T-helper 2 cell (primary cell): ENCODE measurements around the gene INAFM2.

Experiments
- DNase-seq, 5 experiments: peaks; one replicate each; pipeline versions ENCODE4 v3.0.0 to v3.0.0-alpha.2; 2012 to 2022

Gene INAFM2

DNA sequence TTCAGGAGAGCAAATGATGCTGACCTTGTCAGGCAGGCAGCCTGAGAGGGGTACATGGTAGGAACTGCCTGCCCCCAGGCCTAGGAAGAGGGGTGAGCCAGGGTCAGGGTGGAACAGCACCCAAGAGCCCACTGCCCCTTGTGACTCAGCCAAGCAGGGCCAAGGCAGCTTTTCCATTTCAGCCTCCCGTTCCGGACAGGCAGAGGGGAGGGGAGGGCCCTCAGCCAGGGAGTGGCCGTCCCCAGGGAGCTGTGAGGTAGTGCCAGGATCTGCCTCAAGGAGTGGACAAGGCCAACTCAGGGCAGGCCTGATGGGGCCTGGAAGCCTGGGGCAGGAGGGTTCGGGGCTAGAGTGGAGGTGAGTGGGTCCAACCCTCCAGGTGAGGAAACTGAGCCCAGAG, 35.5 kb upstream of the INAFM2 start:
- no peak for DNase-seq

DNA sequence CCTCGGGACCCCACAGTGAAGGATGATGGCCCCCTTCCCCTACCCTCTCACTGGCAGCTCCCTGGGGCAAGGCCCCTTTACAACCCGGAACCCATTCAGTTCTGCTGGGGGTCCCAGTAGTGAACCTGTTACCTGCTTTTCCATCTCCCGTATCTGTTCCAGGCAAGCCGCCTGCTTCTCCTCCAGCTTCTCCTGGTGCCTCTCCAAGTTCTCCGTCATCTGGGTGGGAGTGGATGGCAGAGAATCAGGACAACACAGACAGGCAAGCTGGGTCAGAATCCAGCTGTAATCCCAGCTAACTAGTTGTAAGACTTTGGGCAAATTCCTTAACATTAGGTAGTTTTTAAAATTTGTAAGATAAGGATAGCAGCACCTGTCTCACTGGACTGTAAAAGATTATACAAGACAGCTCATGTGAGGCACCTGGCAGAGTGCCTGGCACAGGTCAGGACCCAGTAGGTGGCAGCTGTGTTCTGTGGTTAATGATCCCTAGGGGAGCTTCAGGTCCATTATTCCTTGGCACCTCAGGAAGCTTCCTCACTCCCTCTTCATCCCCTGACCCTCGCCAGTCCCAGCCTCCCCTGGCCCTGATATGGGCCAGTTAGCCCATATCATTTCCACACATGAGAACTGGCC, 34.2 kb upstream of the INAFM2 start:
- no peak for DNase-seq

- DNase-seq: no peak
Observed at GRCh38 chr15:40290545-40290917, 33.0 kb upstream of the INAFM2 start.

- no peak for DNase-seq
Observed at GRCh38 chr15:40290918-40291574, 32.4 kb upstream of the INAFM2 start.

DNA sequence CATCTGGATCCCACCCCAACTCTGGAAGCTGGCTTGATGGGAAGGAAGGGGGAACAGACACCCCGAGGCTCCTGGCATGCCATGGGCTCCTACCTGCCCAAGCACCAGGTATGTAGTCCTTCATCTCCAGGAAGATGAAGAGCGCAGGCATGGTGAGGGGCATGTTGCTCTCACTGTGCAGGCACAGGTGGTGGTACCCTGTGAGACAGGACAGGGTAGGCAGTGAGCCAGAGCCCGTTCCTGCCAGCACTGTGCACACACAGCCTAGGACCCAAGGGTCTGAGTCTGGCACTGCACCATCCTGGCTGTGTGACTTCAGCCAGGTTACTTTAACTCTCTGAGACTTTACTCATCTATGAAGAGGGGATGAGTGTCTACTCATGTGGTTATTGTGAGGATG, 31.2 kb upstream of the INAFM2 start:
- no peak for DNase-seq

GRCh38 chr15:40293006-40293405, 30.5 kb upstream of the INAFM2 start:
- no peak for DNase-seq

GRCh38 chr15:40293905-40294895, 29.3 kb upstream of the INAFM2 start:
- no peak for DNase-seq

DNA sequence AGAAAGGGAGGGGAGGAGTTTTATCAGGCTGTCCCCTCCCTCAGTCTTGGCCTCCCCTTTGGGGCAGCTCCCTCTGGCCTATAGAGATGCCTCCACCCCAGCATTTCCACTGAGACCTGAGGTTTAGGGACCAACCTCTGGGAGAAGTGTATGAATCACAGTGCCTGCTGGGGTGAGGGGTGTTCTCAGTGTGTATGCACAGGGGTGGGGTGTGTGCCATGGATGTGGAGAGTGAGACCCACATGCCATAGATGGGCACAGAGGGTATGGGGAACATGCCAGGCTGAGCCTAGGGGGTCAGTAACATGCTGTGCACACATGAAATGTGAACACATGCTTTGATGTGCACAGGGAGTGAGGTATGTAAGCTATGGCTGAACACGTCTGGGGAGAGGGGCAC, 28.2 kb upstream of the INAFM2 start:
- no peak for DNase-seq

GRCh38 chr15:40295877-40296560, 27.5 kb upstream of the INAFM2 start:
- DNase-seq: no peak

DNA sequence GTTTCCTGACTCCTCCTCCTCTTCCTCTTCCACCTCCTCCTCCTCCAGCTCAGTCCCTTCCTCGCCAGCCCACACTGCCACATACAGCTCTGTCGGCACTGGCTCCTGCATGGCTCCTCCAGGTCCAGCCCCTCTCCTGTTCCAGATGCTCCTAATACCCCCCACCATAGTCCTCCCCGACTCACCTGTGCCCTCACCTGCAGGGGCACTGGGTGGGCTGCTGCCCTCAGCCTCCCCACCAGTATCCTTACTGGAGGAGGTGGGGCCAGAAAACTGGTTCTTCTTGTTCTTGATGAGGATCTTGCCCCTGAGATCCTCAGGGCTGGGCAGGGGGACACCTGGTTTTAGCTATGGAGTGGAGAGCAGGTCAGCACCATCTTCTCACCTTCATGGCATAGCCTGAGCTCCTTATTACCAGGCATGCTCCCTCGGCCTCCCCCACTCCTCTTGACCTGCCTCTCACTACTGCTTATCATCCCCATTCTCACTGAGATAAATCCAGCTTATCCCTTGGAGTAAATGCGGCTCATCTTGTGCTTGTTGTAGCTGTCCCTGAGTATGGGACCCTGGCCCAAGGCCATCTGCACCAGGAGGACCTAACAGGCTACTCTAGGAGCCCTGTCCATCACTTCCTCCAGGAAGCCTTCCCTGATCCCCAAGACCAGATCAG, 26.8 kb upstream of the INAFM2 start:
- no peak for DNase-seq

- DNase-seq: no peak
Observed at GRCh38 chr15:40297356-40297755, 26.1 kb upstream of the INAFM2 start.

DNA sequence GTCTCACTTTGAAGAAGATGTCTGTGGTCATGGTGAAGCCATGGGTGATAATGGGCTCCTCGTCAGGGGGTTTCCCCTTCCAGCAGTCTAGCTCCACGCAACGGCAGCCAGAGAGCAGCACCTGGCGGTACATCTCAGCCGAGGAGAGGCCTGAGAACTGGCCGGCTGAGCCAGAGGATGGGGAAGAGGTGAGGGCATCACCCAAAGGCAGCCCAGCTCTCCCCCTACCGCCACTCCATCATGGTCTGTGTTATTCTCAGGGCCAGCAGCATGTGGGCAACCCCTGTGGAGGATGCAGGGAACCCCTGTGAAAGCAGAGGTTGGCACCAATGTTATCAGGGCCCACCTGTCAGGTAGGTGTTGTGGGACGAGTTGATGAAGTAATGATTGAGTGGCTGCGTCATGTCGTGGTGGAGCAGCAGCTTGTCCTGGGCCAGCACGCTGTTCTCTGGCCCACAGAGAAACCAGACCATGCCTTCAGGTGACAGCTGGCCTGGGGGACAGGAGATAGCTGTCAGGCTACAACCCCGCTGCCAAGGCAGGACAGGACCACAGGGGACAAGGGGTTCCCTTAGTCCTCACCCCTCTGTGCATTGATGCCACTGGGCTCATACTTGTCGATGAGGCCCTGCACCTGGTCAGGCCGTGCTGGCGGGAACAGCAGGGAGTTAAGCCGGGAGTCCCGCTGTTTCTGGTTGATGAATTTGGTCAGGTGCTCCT, 25.1 kb upstream of the INAFM2 start:
- DNase-seq: no peak

- DNase-seq: no peak
Observed at GRCh38 chr15:40300367-40300766, 23.1 kb upstream of the INAFM2 start.

- DNase-seq: no peak
Observed at GRCh38 chr15:40300771-40301170, 22.7 kb upstream of the INAFM2 start.

DNA sequence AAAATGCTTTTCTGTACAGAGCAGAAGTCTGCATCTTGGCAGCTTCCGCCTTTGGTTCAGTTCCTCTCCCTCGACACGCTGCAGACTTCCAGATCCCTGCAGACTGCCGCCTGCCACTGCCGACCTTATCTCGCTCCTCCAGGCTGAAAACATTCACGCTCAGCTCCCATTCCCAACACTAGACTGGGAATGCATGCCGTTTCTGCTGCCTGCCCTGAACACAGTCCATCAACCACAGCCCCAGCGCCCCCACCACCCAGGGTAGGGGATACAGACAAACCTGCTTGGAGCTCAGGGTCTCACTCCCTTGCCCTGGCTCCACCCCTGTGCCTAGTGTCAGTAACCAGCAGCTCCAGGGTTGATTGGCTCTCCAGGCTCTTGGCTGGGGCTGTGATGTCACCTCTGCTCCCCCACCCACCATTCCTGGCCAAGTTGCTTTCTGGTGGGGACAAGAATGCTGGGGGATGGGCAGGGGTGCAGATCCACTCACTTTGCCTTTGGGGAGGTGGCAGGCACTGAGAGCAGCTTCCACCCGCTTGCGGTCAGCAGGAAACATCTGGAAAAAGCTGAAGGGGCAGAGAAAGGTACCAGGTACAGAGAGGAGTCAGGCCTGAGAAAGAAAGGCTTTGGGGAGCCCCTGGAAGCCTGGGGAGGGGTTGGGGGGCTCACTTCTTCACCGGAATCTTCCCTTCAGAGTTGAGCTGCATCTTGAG, 21.9 kb upstream of the INAFM2 start:
- no peak for DNase-seq

DNA sequence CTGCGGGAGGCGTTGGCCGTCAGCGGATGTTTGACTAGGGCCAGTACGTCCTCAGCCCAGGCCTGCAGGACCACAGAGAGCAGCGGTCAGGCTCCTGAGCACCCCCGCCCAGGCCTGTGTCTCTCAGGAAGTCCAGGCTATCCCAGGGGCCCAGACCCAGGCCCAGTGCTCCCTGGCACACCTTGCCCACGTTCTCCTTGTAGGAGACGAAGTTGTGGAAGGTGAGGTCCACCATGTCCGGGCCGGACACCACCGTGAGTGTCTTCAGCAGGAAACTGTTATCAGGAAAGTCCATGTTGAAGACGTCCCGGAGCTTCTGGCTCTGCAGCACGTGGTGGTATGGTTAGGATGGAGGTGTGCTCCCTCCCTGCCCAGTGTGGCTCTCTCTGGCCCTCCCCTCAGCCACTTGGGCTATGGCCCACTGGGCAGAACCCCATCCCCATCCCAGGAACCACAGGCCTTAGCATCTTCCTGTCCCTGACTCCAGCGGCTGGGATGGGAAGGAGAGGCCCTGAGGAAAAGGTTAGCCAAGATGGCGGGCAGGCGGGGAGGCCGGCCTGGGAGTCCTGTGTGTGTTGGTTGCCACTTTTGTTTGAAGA, 21.1 kb upstream of the INAFM2 start:
- no peak for DNase-seq

DNA sequence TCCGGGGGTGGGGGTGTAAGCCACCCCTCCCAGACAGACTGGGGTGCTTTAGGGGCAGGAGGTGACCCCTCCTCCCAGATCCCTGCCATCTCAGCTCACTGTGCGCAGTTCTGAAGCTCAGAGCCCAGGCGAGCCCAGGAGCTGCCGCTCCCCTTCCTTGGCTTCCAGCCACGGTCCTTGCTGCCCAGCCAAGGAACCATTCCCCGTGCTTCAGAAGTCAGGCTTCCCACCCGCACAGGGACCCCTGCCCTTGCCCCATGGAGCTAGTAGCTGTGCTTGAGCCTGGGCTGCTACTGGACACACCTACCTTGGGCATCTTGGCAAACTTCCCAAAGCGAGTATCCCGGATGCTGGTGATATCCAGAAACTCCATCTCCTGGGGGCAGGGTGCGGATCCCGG, 20.5 kb upstream of the INAFM2 start:
- no peak for DNase-seq

GRCh38 chr15:40303576-40303975, 19.9 kb upstream of the INAFM2 start:
- no peak for DNase-seq

- DNase-seq: no peak
Observed at GRCh38 chr15:40305281-40305680, 18.2 kb upstream of the INAFM2 start.

DNA sequence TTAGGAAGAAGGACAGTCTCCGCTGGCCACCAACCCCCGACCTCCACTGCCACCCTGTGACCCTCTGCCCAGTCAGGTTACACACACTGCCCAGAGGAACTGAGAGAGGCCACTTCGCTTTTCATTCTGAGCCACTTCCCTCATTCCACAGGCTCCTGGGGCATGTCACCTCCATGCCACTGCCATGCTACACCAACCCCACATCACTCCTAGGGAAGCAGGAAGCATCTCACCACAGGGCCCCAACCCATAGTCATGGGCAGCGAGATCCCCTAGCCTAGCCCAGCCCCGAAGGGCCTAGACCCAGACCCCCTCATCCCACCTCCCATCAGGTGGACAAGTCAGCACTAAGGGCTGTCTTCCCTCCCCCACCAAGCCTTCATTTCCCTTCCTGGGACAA, 17.1 kb upstream of the INAFM2 start:
- no peak for DNase-seq

DNA sequence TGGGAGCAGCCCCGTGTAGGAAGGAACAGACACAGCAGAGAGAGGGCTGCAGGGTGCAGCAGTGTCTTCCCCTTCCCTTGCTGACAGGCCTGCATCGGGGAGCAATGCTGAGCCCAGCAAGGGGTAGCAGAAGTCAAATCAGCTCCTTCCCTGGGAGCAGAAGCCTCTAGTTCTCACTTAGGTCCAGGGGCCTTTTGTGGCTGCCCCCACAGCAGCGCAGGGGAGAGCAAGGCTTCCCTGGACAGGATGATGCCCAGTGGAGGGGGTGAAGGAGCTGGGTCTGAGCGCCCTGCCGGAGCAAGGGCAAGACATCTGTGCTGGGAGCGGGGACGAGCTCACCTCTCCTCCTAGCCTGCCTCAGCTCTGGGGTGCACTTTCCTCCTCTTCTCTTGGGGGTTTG, 16.6 kb upstream of the INAFM2 start:
- DNase-seq: peak in 1 of 5 experiments; percentile 31
